Progenitor cell of endocrine pancreas (in vitro differentiated cells): Measurements from ENCODE around the gene CELA2A. TPM values are rescaled to one million over a fixed set of nuclear protein-coding genes. Genes with fewer than 3 reads are reported as not detected.

ENCODE experiments used
- DNase-seq: peaks from one replicate; pipeline ENCODE4 v3.0.0; 2021; ENCODE audit warnings: low spot score; ENCODE audit not compliant: unreplicated experiment
- H3K27ac Mint-ChIP-seq: 2 replicates; pipeline ENCODE4 v1.8.0; 2021; ENCODE audit warnings: mild to moderate bottlenecking, moderate library complexity, mixed read lengths
- H3K27me3 Mint-ChIP-seq: 2 replicates; pipeline ENCODE4 v1.8.0; 2021; ENCODE audit warnings: mixed read lengths
- H3K36me3 Mint-ChIP-seq: 2 replicates; pipeline ENCODE4 v1.8.0; 2022; ENCODE audit warnings: mixed read lengths; ENCODE audit not compliant: insufficient read depth
- H3K4me1 Mint-ChIP-seq: 2 replicates; pipeline ENCODE4 v1.8.0; 2021; ENCODE audit warnings: low read depth, mixed read lengths
- H3K4me3 Mint-ChIP-seq: 2 replicates; pipeline ENCODE4 v1.8.0; 2021; ENCODE audit warnings: low read depth, mild to moderate bottlenecking, moderate library complexity, mixed read lengths
- H3K9me3 Mint-ChIP-seq: 2 replicates; pipeline ENCODE4 v1.8.0; 2021; ENCODE audit warnings: low read depth, mixed read lengths
- total RNA-seq: library from RNA; stranded (reverse); gene quantifications from 2 replicates; pipeline ENCODE4 v1.2.1, GENCODE V29; 2021
- TF ChIP-seq, protein P1 (sequence below): fragments of 200-600 bp; sonication (generic); IDR thresholded peaks from one replicate; pipeline ENCODE4 v1.5.0; 2021; ENCODE audit warnings: antibody characterized with exemption, mild to moderate bottlenecking; ENCODE audit not compliant: unreplicated experiment

CELA2A gene
- total RNA-seq, 1 donor from 2014 or later = not detected

DNA sequence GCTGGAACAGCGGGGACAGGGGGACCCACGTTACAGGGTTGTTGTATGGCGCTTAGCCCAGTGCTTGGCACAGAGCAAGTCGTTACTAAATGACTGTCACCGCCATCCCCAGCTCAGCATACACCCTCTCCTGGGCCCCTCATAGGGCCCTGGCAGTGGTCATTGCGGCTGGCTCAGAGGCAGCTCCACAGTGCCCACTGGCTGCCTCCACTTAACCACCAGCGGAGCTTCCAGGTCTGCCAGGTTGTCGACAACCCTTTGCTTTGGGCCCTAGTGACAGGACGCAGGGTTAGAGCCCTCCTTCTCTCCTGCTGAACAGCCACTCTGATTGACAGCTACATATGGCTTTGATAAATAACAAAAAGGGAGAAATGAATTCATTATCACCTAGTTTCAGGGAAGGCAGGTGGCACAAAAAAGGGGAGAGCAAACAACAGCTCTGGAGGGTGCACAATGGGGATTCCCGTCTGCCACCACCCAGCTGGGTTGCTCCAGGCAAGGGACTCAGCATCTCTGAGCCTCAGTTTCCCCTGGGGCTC lies 42.0 kb upstream of the CELA2A start:
- Mint-ChIP-seq H3K9me3 (no peaks in the 10 kb centered on the region), H3K4me3 (no peak overlapping the region), H3K4me1 (peaks cover 11% of the 10 kb centered on the region), H3K36me3 (no peaks in the 10 kb centered on the region), H3K27ac (no peak overlapping the region), H3K27me3 (peaks cover 24% of the 10 kb centered on the region)
- no peak for DNase-seq
- TF ChIP-seq, protein P1, sequence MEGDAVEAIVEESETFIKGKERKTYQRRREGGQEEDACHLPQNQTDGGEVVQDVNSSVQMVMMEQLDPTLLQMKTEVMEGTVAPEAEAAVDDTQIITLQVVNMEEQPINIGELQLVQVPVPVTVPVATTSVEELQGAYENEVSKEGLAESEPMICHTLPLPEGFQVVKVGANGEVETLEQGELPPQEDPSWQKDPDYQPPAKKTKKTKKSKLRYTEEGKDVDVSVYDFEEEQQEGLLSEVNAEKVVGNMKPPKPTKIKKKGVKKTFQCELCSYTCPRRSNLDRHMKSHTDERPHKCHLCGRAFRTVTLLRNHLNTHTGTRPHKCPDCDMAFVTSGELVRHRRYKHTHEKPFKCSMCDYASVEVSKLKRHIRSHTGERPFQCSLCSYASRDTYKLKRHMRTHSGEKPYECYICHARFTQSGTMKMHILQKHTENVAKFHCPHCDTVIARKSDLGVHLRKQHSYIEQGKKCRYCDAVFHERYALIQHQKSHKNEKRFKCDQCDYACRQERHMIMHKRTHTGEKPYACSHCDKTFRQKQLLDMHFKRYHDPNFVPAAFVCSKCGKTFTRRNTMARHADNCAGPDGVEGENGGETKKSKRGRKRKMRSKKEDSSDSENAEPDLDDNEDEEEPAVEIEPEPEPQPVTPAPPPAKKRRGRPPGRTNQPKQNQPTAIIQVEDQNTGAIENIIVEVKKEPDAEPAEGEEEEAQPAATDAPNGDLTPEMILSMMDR = no peak

DNA sequence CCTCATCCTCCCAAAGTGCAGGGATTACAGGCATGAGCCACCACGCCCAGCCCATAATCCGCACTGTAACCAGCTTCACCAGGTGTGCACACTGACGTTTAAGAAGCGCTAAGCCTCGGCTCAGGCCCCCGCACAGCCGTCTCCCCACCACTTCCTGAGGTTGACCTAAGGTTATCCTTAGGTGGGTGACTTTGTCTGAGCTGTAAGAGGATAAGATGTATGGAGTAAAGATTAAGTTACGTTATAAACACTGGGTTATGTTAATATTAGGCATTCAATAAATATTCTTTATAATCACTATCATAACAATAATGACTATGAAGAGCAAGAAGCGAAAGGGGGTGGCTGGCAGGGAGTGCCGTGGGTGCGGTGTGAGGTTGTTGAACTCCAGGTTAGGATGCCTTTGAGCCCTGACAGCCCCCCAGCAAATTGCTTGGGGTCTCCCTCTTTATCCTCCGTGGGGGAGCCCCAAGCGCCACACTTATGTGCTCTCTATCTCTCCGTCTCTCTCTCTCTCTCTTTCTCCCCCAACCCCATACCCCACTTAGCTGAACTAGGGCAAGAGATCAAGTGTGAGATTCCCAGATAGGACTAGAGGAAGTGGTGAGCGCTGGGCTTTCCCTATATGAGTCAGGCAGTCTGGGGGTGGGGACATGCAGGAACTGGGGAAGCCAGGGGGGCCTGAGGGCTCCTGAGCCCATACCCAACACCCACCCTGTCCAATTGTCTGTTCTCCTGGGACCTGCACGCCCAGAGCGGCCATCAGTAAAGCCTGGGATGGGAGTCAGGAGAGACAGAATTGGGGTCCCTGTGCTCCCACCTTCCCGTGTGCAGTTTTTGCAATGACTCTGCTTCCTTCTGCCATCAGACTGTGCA lies 39.2 kb upstream of the CELA2A start:
- no peak for DNase-seq
- H3K36me3 Mint-ChIP-seq = peaks cover 4% of the 10 kb centered on the region
- no peak overlapping the region for H3K4me3 Mint-ChIP-seq
- no peak overlapping the region for H3K27ac Mint-ChIP-seq
- TF ChIP-seq, protein P1 = no peak
- H3K9me3 Mint-ChIP-seq = peaks cover 3% of the 10 kb centered on the region
- H3K4me1 Mint-ChIP-seq = peaks cover 2% of the 10 kb centered on the region
- peaks cover 8% of the 10 kb centered on the region for H3K27me3 Mint-ChIP-seq

DNA sequence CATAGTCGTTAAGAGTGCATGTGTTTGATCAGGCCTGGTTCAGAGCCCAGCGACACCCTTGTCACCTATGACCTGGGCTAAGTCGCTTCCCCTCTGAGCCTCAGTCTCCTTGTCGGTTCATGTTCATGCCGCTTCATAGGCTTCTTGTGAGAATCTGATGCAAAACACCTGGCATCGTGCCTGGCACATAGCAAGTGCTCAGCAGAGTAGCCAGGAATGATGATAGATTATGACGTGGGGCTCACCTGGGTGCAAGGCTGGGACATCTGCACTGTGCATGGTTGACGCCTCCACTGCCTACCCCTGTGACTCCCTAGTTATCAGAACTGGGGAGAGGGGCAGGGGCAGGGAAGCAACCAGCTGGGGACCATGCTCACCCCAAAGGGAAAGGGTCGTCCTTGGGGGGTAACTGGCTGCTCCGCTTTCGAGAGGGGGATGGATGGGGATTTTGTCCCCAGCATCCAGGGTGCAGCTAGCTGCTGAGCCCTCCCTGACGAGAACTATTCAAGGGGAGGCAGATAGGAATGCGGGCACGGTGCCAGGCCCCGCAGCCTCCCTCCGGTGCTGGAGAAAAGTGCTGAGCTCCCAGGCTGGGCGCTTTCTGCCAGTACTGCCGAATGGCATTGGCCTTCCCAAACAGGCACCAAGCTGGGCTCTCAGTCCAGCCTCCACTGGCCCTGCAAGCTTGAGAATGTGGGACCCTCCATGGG lies 37.6 kb upstream of the CELA2A start:
- Mint-ChIP-seq H3K27me3 (no peaks in the 10 kb centered on the region), H3K4me3 (no peak overlapping the region), H3K4me1 (peaks cover 6% of the 10 kb centered on the region), H3K27ac (peak overlapping the region; percentile 64), H3K9me3 (peaks cover 3% of the 10 kb centered on the region), H3K36me3 (peaks cover 4% of the 10 kb centered on the region)
- TF ChIP-seq, protein P1 = no peak
- no peak for DNase-seq

DNA sequence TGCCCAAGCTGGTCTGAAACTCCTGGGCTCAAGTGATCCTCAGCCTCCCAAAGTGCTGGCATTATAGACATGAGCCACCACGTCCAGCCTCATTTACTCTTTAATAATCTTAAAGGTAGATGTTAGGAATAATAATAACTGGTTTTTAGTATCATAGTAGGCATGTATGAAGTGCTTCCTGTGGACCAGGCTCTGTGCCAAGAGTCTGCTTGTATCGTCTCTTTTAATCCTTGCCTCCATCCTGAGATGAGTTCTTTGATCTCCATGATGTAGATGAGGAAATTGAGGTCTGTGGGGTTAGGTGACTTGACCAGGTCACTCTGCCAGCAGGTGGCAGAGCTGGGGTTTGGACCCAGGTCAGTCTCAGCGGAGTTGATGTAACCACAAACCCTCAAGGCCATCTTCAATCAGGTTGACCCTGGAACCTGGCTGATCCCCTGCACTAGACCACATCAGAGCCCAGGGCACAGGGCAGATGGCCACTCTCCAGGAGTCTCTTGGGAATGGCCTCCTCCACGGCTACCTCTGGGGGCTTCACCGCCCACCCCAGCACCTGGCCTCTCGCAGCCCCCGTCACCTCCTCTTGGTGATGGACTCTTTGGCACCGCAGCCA lies 35.6 kb upstream of the CELA2A start:
- H3K36me3 Mint-ChIP-seq = peaks cover 4% of the 10 kb centered on the region
- DNase-seq = no peak
- peaks cover 3% of the 10 kb centered on the region for H3K9me3 Mint-ChIP-seq
- H3K4me1 Mint-ChIP-seq = peaks cover 15% of the 10 kb centered on the region
- no peak overlapping the region for H3K27ac Mint-ChIP-seq
- H3K27me3 Mint-ChIP-seq = no peaks in the 10 kb centered on the region
- TF ChIP-seq, protein P1 = no peak
- H3K4me3 Mint-ChIP-seq = no peak overlapping the region

DNA sequence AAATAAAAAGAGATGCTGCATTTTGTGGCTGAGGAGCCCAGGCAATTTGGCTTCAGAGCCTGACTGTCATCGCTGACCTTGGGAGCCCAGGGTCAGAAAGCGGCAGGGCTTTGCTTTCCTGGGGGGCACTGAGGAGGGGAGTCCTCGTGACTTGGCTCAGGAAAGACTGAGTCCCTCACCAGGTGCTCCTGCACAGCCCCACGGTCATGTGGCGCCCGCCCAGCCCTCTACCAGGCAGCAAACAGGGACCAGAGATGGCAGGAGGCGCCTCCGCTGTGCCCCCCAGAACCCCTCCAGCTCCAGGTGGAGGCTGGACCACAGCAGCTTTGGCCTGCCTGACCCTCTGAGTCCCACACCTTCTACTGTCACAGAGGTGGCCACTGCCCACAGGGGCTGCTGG lies 33.7 kb upstream of the CELA2A start:
- DNase-seq = no peak
- Mint-ChIP-seq H3K27me3 (no peaks in the 10 kb centered on the region), H3K27ac (no peak overlapping the region), H3K9me3 (peaks cover 3% of the 10 kb centered on the region), H3K4me1 (peaks cover 15% of the 10 kb centered on the region), H3K36me3 (peaks cover 9% of the 10 kb centered on the region), H3K4me3 (no peak overlapping the region)
- TF ChIP-seq, protein P1 = no peak
